ENCODE data around the gene DOCK4.

Gene DOCK4

DNA sequence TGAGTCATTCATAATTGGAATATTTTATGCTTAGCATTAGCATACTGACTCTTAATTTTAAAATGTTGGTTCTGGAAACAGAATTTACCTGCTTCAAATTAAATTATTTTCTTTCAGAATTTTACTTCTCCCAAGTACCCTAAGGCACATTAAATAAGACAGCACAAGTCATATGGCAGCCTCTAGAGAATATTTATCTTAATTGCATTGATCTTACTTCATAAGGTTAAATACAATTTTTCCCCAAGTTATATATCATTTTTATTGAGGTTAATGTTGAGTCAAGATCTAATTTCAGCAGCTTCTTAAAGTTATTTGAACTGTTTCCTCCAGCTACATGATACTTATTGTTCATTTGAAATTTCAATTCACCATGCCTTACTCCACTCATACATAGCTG is 520.9 kb downstream of the DOCK4 start:
- Mint-ChIP-seq H3K9me3 (no peaks in the 10 kb centered on the region), H3K36me3 (ENCODE audit: low read depth) (no peaks in the 10 kb centered on the region), H3K27ac (no peak overlapping the region), H3K4me1 (no peaks in the 10 kb centered on the region), H3K4me3 (no peak overlapping the region), H3K27me3 (ENCODE audit: low read depth, poor library complexity) (no peaks in the 10 kb centered on the region)
- DNase-seq, result no peak
- TF ChIP-seq, protein P1, sequence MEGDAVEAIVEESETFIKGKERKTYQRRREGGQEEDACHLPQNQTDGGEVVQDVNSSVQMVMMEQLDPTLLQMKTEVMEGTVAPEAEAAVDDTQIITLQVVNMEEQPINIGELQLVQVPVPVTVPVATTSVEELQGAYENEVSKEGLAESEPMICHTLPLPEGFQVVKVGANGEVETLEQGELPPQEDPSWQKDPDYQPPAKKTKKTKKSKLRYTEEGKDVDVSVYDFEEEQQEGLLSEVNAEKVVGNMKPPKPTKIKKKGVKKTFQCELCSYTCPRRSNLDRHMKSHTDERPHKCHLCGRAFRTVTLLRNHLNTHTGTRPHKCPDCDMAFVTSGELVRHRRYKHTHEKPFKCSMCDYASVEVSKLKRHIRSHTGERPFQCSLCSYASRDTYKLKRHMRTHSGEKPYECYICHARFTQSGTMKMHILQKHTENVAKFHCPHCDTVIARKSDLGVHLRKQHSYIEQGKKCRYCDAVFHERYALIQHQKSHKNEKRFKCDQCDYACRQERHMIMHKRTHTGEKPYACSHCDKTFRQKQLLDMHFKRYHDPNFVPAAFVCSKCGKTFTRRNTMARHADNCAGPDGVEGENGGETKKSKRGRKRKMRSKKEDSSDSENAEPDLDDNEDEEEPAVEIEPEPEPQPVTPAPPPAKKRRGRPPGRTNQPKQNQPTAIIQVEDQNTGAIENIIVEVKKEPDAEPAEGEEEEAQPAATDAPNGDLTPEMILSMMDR (IDR thresholded peaks at IDR 0.05), result no peak

DNA sequence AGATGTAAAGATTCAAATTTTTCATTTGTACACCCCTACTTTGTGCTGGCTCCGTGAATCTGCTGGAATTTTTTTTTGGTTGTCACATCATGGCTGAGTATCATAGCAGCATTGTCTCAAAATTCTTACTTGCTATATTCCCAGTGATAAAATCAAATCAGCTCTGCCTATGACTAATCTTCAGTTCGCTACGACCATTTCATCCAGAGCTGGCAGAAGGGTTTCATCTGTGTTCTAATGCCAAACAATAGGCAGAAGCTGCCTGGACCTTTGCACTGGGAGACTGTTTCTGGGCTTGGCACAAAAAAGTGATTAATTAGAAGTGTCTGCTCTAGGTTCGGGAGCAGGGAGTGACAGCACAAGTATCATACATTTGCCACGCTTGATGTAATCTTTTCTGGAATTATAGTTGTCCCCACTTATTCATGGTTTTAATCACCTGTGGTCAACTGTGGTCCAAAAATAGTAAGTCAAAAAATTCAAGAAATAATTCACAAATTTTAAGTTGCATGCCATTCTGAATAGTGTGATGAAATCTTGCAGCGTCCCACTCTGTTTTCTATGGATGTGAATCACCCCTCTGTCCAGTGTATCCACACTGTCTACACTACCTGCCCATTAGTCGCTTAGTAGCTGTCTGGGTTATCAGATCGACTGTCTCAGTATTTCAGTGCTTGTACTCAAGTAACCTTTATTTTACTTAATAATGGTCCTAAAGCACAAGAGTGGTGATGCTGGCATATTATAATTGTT is 523.4 kb downstream of the DOCK4 start:
- DNase-seq, result no peak
- H3K27me3 Mint-ChIP-seq (ENCODE audit: low read depth, poor library complexity), result peaks cover 4% of the 10 kb centered on the region
- H3K36me3 Mint-ChIP-seq (ENCODE audit: low read depth), result no peaks in the 10 kb centered on the region
- TF ChIP-seq, protein P1 (IDR thresholded peaks at IDR 0.05), result no peak
- no peak overlapping the region for H3K4me3 Mint-ChIP-seq
- H3K27ac Mint-ChIP-seq, result no peak overlapping the region
- H3K4me1 Mint-ChIP-seq, result no peaks in the 10 kb centered on the region
- no peaks in the 10 kb centered on the region for H3K9me3 Mint-ChIP-seq

DNA sequence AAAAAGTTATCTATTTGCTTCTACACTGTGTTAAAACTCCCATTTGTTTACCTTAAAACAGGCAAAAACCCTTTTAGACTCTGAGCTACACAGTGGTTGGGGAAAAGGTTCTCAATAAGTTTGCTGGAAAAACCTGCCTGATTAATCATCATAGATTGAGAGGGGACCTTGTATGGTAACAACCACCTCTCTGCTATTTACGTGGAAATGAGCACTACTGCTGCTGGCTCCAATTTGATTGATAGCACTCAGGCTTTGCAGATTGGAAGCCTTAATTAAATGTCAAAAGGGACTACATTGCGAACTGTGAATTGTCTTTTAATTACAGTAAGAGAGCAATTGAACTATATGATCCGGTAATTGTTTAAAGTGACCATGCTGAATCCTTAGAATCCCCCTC is 525.0 kb downstream of the DOCK4 start:
- Mint-ChIP-seq H3K9me3 (no peaks in the 10 kb centered on the region), H3K4me1 (no peaks in the 10 kb centered on the region), H3K27me3 (ENCODE audit: low read depth, poor library complexity) (peaks cover 4% of the 10 kb centered on the region), H3K36me3 (ENCODE audit: low read depth) (no peaks in the 10 kb centered on the region), H3K27ac (no peak overlapping the region), H3K4me3 (no peak overlapping the region)
- no peak for DNase-seq
- TF ChIP-seq, protein P1 (IDR thresholded peaks at IDR 0.05), result no peak

DNA sequence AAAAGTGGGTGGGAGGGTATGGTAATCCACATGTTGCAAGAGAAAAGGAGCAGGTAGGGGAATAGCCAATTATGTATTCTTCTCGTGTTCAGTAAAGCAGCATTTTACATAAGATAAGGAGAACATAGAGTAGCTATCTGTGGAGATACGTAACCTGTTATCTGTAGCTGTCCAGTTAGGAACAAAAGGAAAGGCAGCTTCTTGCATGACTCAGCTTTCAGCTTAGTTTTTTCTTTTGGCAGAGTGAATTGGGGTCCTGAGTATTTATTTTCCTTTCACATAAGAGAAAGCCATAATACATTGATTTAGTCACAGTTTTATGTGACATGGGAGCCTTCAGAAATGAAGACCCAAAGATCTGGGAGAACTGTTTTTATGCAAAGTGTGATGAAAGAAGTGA is 527.2 kb downstream of the DOCK4 start:
- Mint-ChIP-seq H3K9me3 (no peaks in the 10 kb centered on the region), H3K36me3 (ENCODE audit: low read depth) (no peaks in the 10 kb centered on the region)
- no peak for DNase-seq

DNA sequence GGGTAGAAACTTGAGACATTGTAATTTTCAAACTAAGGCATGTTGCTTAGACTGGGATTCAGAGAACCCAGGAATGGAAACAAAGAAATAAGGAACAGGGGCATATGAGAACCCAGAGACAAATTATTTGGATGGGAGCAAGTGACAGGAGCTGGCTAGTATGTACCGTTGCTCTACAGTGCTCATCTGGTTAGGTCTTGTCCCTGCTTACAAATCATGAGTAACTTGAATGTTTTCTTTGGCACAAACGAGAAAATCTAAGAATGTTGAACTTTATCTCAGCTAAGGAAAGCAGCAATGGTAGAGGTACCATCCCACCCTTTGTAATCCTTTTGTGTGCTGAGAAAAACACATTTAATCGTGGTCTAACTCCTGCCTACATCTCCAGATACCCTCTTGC is 527.9 kb downstream of the DOCK4 start:
- Mint-ChIP-seq H3K36me3 (ENCODE audit: low read depth) (no peaks in the 10 kb centered on the region), H3K27me3 (ENCODE audit: low read depth, poor library complexity) (peaks cover 9% of the 10 kb centered on the region), H3K9me3 (no peaks in the 10 kb centered on the region), H3K4me3 (no peak overlapping the region), H3K4me1 (no peaks in the 10 kb centered on the region), H3K27ac (no peak overlapping the region)
- TF ChIP-seq, protein P1 (IDR thresholded peaks at IDR 0.05), result no peak
- no peak for DNase-seq

More for the DNA sequence above, 527.2 kb downstream of the DOCK4 start:
- Mint-ChIP-seq H3K27me3 (ENCODE audit: low read depth, poor library complexity) (peaks cover 9% of the 10 kb centered on the region), H3K27ac (no peak overlapping the region), H3K4me3 (no peak overlapping the region), H3K4me1 (no peaks in the 10 kb centered on the region)
- TF ChIP-seq, protein P1 (IDR thresholded peaks at IDR 0.05), result no peak

DNA sequence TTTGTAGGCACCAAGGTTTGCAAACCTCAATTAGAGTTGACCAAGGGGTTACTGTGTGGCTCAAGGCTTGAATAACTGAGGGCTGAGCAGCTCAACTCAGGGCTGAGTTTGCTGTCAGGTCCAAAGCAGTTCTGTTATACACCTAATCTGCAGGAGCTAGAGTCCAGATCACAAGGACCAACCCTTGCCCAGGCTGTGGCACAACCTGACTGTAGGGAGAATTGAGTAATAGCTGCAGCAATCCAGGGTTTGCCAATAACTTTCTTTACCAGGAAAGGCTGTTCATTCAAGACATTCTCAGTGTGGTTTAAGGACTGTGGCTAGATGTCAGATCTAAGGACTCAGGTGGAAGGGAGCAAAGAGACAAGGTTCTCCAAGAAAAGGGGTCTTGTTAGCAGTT is 528.4 kb downstream of the DOCK4 start:
- H3K36me3 Mint-ChIP-seq (ENCODE audit: low read depth), result no peaks in the 10 kb centered on the region
- no peak overlapping the region for H3K27ac Mint-ChIP-seq
- TF ChIP-seq, protein P1 (IDR thresholded peaks at IDR 0.05), result no peak
- H3K9me3 Mint-ChIP-seq, result no peaks in the 10 kb centered on the region
- H3K4me3 Mint-ChIP-seq, result no peak overlapping the region
- H3K4me1 Mint-ChIP-seq, result no peaks in the 10 kb centered on the region
- peaks cover 9% of the 10 kb centered on the region for H3K27me3 Mint-ChIP-seq (ENCODE audit: low read depth, poor library complexity)
- no peak for DNase-seq
